AG09309 (cell line): Measurements from ENCODE around the gene AOPEP.

ENCODE experiments used
- DNase-seq: peaks from one replicate; pipeline ENCODE4 v3.0.0-alpha.2; 2010; ENCODE audit warnings: low read depth
- H3K4me3 ChIP-seq: 2 replicates; pipeline ENCODE4 v1.5.1; 2011; ENCODE audit warnings: mild to moderate bottlenecking, low read depth, low read length, moderate library complexity; ENCODE audit not compliant: control insufficient read depth
- TF ChIP-seq, protein P1 (sequence below): IDR thresholded peaks from 2 replicates; pipeline ENCODE4 v1.5.1; 2011; ENCODE audit warnings: mild to moderate bottlenecking, low read depth, low read length, inconsistent platforms; ENCODE audit not compliant: insufficient read depth, control insufficient read depth; ENCODE audit errors: missing control alignments

Gene AOPEP

DNA sequence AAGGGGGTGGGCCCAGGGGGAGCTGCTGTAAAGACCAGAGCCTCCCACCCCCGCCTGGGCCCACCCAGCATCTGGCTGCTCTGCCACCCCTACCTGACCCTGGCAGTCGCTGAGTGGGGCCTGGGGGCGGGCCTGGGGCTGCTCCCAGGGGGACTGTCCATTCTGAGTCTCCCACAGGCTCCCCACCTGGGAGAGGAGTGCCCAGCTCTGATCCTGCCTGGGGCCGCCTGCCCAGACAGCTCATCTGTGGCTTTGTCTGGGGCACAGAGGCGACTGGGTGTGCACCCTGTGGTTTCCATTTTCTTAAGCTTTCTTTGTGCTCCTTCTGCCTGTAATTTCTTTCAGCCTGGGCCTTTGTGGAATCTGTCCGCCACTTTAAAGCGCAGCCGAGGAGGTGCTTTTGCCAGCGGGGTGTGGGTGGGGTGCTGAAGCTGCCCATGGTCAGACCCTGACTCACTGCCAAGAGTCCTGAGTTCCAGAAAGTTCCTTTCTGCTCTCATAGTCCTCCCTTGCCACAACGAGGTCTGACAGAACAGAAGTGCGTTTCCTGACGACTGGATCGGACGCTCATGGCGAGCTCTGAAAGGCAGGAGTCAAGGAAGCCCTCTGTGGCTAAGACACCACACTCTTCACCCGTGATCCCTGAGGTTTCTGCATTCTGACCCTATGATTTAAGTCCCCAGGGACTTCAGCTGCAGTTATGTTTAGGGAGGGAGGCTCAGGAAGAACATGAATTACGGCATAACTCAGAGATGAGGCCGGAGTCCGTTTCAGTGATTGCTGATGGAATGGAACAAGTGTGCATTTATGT, 366.0 kb downstream of the AOPEP start:
- TF ChIP-seq, protein P1, sequence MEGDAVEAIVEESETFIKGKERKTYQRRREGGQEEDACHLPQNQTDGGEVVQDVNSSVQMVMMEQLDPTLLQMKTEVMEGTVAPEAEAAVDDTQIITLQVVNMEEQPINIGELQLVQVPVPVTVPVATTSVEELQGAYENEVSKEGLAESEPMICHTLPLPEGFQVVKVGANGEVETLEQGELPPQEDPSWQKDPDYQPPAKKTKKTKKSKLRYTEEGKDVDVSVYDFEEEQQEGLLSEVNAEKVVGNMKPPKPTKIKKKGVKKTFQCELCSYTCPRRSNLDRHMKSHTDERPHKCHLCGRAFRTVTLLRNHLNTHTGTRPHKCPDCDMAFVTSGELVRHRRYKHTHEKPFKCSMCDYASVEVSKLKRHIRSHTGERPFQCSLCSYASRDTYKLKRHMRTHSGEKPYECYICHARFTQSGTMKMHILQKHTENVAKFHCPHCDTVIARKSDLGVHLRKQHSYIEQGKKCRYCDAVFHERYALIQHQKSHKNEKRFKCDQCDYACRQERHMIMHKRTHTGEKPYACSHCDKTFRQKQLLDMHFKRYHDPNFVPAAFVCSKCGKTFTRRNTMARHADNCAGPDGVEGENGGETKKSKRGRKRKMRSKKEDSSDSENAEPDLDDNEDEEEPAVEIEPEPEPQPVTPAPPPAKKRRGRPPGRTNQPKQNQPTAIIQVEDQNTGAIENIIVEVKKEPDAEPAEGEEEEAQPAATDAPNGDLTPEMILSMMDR = no peak
- DNase-seq = peak; percentile 77
- H3K4me3 ChIP-seq = no peak overlapping the region

DNA sequence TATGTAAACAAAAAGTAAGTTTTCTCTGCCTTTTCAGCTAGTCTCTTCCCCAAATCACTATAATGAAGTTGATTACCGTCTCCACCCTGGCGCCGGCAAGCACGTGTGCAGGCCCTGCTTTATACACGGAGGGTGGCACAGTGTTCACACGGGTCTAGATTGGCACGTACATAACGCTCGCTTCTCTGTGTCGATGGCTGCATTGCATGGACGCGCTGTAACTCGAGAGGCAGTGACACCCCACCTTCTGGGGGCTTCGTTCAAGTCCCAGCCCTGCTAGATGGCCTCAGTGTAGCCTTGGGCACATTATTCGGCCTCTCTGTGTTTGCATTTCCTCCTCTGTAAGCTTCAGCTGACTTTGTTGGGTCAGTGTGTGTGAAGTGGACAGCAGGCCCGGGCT, 367.1 kb downstream of the AOPEP start:
- no peak for DNase-seq
- TF ChIP-seq, protein P1 = no peak
- H3K4me3 ChIP-seq = no peak overlapping the region

DNA sequence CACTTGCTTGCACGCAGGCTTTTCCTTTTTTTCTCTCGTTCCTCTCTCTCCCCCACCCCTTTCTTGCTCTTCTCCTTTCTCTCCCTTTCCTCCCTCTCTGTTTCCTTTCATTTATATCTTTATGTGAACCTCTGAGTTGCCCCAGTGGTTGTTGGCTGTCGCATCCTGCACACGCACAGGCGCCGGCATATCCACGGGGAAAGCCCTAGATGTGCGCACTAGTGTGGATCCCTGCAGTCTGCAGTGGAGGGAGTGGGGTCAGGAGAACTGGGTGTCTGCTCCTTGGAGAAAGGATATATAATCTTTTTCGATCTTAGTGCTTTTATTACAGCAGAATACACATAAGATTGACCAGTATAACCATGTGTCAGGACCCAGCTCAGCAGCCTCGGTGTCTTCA, 367.5 kb downstream of the AOPEP start:
- no peak overlapping the region for H3K4me3 ChIP-seq
- TF ChIP-seq, protein P1 = no peak
- DNase-seq = no peak

DNA sequence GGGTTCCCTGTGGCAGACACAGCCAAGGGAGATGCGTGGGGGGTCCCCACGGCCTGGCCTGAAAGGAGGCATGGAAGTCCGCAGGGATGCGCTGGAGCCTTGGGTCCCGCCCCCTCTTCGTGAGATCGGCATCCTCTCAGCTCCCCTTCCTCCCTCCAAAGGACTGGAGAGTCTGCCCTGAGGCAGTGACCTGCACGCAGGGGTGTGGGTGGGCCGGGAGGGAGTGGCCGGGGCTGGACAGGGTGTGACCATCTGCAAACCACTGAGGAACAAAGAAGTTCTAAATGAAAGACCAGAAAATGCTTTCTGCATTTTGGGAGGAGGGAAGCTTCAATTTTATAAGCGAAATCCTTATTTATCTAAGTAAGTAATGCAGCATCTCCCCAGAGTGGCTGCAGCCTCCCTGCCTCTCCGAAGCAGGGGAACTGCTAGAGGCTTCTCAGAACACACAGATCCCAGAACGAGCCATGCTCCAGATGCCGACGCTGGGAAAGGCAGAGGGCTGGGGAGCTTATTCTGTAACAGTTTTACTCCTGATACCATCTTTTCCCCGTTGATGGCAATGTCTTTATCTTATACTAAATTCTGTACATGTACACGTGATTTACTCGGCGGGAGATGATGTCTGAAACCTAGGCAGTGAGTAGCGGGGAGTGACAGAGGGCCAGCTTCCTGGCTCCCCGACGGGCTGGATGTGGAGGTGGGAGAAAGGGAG, 369.3 kb downstream of the AOPEP start:
- TF ChIP-seq, protein P1 = no peak
- no peak for DNase-seq
- H3K4me3 ChIP-seq = no peak overlapping the region

DNA sequence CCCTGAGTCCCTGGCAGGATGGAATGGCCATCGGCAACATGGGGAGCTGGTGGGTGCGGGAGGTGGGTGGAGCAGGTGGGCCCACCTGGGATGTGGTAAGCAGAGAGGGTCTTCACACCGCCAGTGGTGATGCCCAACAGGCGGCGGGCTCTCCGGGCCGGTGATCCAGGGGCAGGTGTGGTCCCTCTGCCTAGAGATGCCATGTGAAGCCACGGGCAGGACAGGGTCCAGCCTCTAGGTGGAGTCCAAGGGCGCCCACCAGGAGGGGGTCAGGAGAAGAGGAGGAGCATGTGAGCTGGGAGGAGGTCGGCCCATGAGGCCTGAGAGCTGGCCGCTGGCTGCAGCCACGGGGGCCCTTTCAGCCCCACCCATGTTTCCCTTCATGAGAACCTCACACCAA, 369.9 kb downstream of the AOPEP start:
- DNase-seq = no peak
- no peak overlapping the region for H3K4me3 ChIP-seq
- TF ChIP-seq, protein P1 = no peak

DNA sequence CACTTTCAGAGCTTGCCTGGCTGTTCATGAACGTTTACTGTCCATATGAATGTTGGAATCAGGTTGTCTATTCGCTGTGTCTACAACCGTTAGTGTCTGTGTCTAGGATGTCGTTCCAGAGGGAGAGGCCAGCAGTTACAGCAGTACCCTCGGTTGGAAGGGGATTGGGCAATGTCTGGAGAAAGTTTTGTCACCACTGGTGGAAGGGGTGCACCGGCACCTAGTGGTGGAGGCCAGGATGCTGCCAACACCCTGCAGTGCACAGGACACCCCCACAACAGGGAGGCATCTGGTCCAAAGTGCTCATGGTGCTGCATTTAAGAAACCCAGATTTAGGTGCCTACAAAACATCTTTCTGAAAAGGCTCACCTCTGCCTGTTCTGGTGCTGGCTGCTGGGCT, 370.3 kb downstream of the AOPEP start:
- H3K4me3 ChIP-seq = no peak overlapping the region
- TF ChIP-seq, protein P1 = peak; percentile 13
- no peak for DNase-seq
